ENCODE data around the gene TUBGCP5. TPM values are rescaled to one million over a fixed set of nuclear protein-coding genes. Genes with fewer than 3 reads are reported as not detected.

The TUBGCP5 gene
- total and polyA plus RNA-seq, 10 of the 15 experiments (the other 5 are each of a cell fraction or from before 2014, with no cell fraction given), result 6.4 to 29.2 (median 20.2) TPM

GRCh38 chr15:22951031-22951380 is 88.4 kb downstream of the TUBGCP5 start:
- no peak overlapping the region for H3K4me3 ChIP-seq
- no peaks in the 10 kb centered on the region; a peak in 3 of 4 replicates for H3K36me3 ChIP-seq (ENCODE audit: control insufficient read depth in 2 of 2, insufficient read depth in 2 of 2, low read length in 1 of 2)
- TF ChIP-seq EZH2 (IDR thresholded peaks at IDR 0.05; ENCODE audit: borderline replicate concordance, control insufficient read depth, low read depth, low read length), result no peak
- TF ChIP-seq, protein P1, sequence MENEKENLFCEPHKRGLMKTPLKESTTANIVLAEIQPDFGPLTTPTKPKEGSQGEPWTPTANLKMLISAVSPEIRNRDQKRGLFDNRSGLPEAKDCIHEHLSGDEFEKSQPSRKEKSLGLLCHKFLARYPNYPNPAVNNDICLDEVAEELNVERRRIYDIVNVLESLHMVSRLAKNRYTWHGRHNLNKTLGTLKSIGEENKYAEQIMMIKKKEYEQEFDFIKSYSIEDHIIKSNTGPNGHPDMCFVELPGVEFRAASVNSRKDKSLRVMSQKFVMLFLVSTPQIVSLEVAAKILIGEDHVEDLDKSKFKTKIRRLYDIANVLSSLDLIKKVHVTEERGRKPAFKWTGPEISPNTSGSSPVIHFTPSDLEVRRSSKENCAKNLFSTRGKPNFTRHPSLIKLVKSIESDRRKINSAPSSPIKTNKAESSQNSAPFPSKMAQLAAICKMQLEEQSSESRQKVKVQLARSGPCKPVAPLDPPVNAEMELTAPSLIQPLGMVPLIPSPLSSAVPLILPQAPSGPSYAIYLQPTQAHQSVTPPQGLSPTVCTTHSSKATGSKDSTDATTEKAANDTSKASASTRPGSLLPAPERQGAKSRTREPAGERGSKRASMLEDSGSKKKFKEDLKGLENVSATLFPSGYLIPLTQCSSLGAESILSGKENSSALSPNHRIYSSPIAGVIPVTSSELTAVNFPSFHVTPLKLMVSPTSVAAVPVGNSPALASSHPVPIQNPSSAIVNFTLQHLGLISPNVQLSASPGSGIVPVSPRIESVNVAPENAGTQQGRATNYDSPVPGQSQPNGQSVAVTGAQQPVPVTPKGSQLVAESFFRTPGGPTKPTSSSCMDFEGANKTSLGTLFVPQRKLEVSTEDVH (IDR thresholded peaks at IDR 0.05; ENCODE audit: low read depth, partially characterized antibody), result no peak
- H3K9ac ChIP-seq (ENCODE audit: control insufficient read depth, insufficient read depth, low read length), result no peak overlapping the region
- no peaks in the 10 kb centered on the region for H4K20me1 ChIP-seq (ENCODE audit: control insufficient read depth, insufficient read depth)
- no peaks in the 10 kb centered on the region for H3K27me3 ChIP-seq (replicated peaks in 1 of 2; ENCODE audit: control insufficient read depth in 2 of 2, insufficient read depth in 2 of 2, low read length in 1 of 2)
- no peaks in the 10 kb centered on the region for H3K9me3 ChIP-seq (replicated peaks; ENCODE audit: control insufficient read depth, insufficient read depth, low read length)
- RAD21 ChIA-PET (ENCODE audit: unreplicated experiment), result no interaction called here
- intact Hi-C loops (cut with micrococcal nuclease; ENCODE audit: unreplicated experiment) (no loop called here), in situ Hi-C loops (cut with MboI) (no loop called here)
- BruUV-seq (replicated peaks), result no TSS peak
- H3K27ac ChIP-seq (ENCODE audit: control insufficient read depth, insufficient read depth), result no peak overlapping the region
- FAIRE-seq (no peak), ATAC-seq (no peak), DNase-seq (ENCODE audit: low read depth, low spot score) (no peak)
- H3K4me2 ChIP-seq (ENCODE audit: control insufficient read depth, insufficient read depth), result no peak overlapping the region
- CTCF ChIA-PET, result no interaction called here
- peaks cover 6% of the 10 kb centered on the region for H3K79me2 ChIP-seq (ENCODE audit: control insufficient read depth, insufficient read depth, low read length)
- 97% methylated on average over 16 of the region's 16 CpGs for WGBS (ENCODE audit: insufficient coverage, insufficient replicate concordance, low lambda C conversion rate, missing lambda C conversion rate)
- POLR2A ChIA-PET, result no interaction called here
- H3K4me1 ChIP-seq (ENCODE audit: control insufficient read depth, insufficient read depth, low read length), result peaks cover 5% of the 10 kb centered on the region; the same call in 1 of the 2 replicates
- H2AFZ ChIP-seq (ENCODE audit: control insufficient read depth, low read depth, low read length), result no peak overlapping the region
- SMC1A ChIA-PET (ENCODE audit: uncharacterized antibody, unreplicated experiment), result no interaction called here

GRCh38 chr15:22950256-22950990 is 88.9 kb downstream of the TUBGCP5 start:
- 92% methylated on average over 25 of the region's 25 CpGs for WGBS (ENCODE audit: insufficient coverage, insufficient replicate concordance, low lambda C conversion rate, missing lambda C conversion rate)
- SMC1A ChIA-PET (ENCODE audit: uncharacterized antibody, unreplicated experiment), result no interaction called here
- H2AFZ ChIP-seq (ENCODE audit: control insufficient read depth, low read depth, low read length), result no peak overlapping the region
- no peaks in the 10 kb centered on the region for H3K27me3 ChIP-seq (replicated peaks in 1 of 2; ENCODE audit: control insufficient read depth in 2 of 2, insufficient read depth in 2 of 2, low read length in 1 of 2)
- H3K4me2 ChIP-seq (ENCODE audit: control insufficient read depth, insufficient read depth), result no peak overlapping the region
- no peak overlapping the region for H3K4me3 ChIP-seq
- POLR2A ChIA-PET, result no interaction called here
- RAD21 ChIA-PET (ENCODE audit: unreplicated experiment), result no interaction called here
- DNase-seq (ENCODE audit: low read depth, low spot score) (no peak), ATAC-seq (no peak), FAIRE-seq (no peak)
- H3K4me1 ChIP-seq (ENCODE audit: control insufficient read depth, insufficient read depth, low read length), result peaks cover 5% of the 10 kb centered on the region; the same call in 1 of the 2 replicates
- CTCF ChIA-PET, result no interaction called here
- no peaks in the 10 kb centered on the region for H3K9me3 ChIP-seq (replicated peaks; ENCODE audit: control insufficient read depth, insufficient read depth, low read length)
- no peak overlapping the region for H3K27ac ChIP-seq (ENCODE audit: control insufficient read depth, insufficient read depth)
- H3K79me2 ChIP-seq (ENCODE audit: control insufficient read depth, insufficient read depth, low read length), result peaks cover 6% of the 10 kb centered on the region
- intact Hi-C loops (cut with micrococcal nuclease; ENCODE audit: unreplicated experiment), result no loop called here
- no peaks in the 10 kb centered on the region; a peak in 3 of 4 replicates for H3K36me3 ChIP-seq (ENCODE audit: control insufficient read depth in 2 of 2, insufficient read depth in 2 of 2, low read length in 1 of 2)
- in situ Hi-C loops (cut with MboI), result no loop called here
- BruUV-seq (replicated peaks), result no TSS peak
- H3K9ac ChIP-seq (ENCODE audit: control insufficient read depth, insufficient read depth, low read length), result no peak overlapping the region
- H4K20me1 ChIP-seq (ENCODE audit: control insufficient read depth, insufficient read depth), result no peaks in the 10 kb centered on the region
- TF ChIP-seq, protein P2, sequence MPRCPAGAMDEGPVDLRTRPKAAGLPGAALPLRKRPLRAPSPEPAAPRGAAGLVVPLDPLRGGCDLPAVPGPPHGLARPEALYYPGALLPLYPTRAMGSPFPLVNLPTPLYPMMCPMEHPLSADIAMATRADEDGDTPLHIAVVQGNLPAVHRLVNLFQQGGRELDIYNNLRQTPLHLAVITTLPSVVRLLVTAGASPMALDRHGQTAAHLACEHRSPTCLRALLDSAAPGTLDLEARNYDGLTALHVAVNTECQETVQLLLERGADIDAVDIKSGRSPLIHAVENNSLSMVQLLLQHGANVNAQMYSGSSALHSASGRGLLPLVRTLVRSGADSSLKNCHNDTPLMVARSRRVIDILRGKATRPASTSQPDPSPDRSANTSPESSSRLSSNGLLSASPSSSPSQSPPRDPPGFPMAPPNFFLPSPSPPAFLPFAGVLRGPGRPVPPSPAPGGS (IDR thresholded peaks at IDR 0.05; ENCODE audit: borderline replicate concordance, insufficient read depth, low read depth, low read length, poor library complexity, severe bottlenecking), result no peak
- TF ChIP-seq FOXM1 (IDR thresholded peaks at IDR 0.05; ENCODE audit: low read depth, low read length), result no peak
- no peak for TF ChIP-seq SMAD1 (IDR thresholded peaks at IDR 0.05; ENCODE audit: low read depth, partially characterized antibody)
- TF ChIP-seq EGR1 (IDR thresholded peaks at IDR 0.05; ENCODE audit: borderline replicate concordance in 1 of 2, low read depth in 2 of 2, low read length in 2 of 2), result no peak
- TF ChIP-seq NR2F1 (conservative IDR thresholded peaks at IDR 0.05), result no peak
- TF ChIP-seq NR2C2 (IDR thresholded peaks at IDR 0.05; ENCODE audit: borderline replicate concordance, control insufficient read depth, insufficient read length, low read depth), result no peak
- no peak for TF ChIP-seq SIX5 (IDR thresholded peaks at IDR 0.05; ENCODE audit: low read depth, low read length, severe bottlenecking)
- no peak for TF ChIP-seq USF1 (IDR thresholded peaks at IDR 0.05; ENCODE audit: borderline replicate concordance, extremely low read length, insufficient read depth, low read depth, low read length)
- no peak for TF ChIP-seq NFYA (IDR thresholded peaks at IDR 0.05; ENCODE audit: borderline replicate concordance, low read depth, low read length)
